ENCODE measurements around the gene NCKAP1. TPM values are rescaled to one million over a fixed set of nuclear protein-coding genes. Genes with fewer than 3 reads are reported as not detected.
"Not testable (repeated sequence)": the region's sequence is repeated elsewhere in the genome, so short reads cannot be mapped to it uniquely, and the experiment has no call there.

Gene NCKAP1
- total RNA-seq, 4 donors from 2014 or later, result 33.8 to 96.5 (median 77.4) TPM

GRCh38 chr2:182982941-182983340 lies 55.3 kb downstream of the NCKAP1 start:
- no peak for DNase-seq
- Histone ChIP-seq H3K27me3 (no peaks in the 10 kb centered on the region), H3K4me3 (no peak overlapping the region), H3K36me3 (peaks cover 0 to 47% (median 0%) of the 10 kb centered on the region in 3 donors), H3K9me3 (no peaks in the 10 kb centered on the region), H3K4me1 (no peaks in the 10 kb centered on the region), H3K27ac (no peak overlapping the region)
- no peak for TF ChIP-seq POLR2A (IDR thresholded peaks at IDR 0.05)
- no peak for TF ChIP-seq CTCF (IDR thresholded peaks at IDR 0.05)

GRCh38 chr2:182981475-182981874 lies 56.8 kb downstream of the NCKAP1 start:
- H3K27me3 ChIP-seq, DNase-seq, H3K4me1 ChIP-seq, H3K4me3 ChIP-seq, H3K9me3 ChIP-seq, H3K27ac ChIP-seq: not testable (repeated sequence)
- peaks cover 0 to 43% (median 0%) of the 10 kb centered on the region in 3 donors for H3K36me3 ChIP-seq

GRCh38 chr2:182980652-182981051 lies 57.6 kb downstream of the NCKAP1 start:
- no peak for TF ChIP-seq CTCF (IDR thresholded peaks at IDR 0.05)
- TF ChIP-seq POLR2A (IDR thresholded peaks at IDR 0.05), result no peak
- no peak for DNase-seq
- Histone ChIP-seq H3K4me3 (no peak overlapping the region), H3K4me1 (no peaks in the 10 kb centered on the region), H3K36me3 (peaks cover 0 to 46% (median 0%) of the 10 kb centered on the region in 3 donors), H3K27ac (no peak overlapping the region), H3K9me3 (no peaks in the 10 kb centered on the region), H3K27me3 (no peaks in the 10 kb centered on the region)

GRCh38 chr2:182980115-182980514 lies 58.1 kb downstream of the NCKAP1 start:
- Histone ChIP-seq H3K4me3 (no peak overlapping the region), H3K9me3 (no peaks in the 10 kb centered on the region), H3K4me1 (no peaks in the 10 kb centered on the region), H3K36me3 (peaks cover 0 to 40% (median 0%) of the 10 kb centered on the region in 3 donors), H3K27me3 (no peaks in the 10 kb centered on the region), H3K27ac (no peak overlapping the region)
- peak in 4 of 6 experiments; percentile 52 to 58 (median 56) for TF ChIP-seq CTCF (IDR thresholded peaks at IDR 0.05)
- TF ChIP-seq POLR2A (IDR thresholded peaks at IDR 0.05), result no peak
- no peak for DNase-seq

GRCh38 chr2:182977463-182977862 lies 60.8 kb downstream of the NCKAP1 start:
- no peak overlapping the region for H3K4me3 ChIP-seq
- TF ChIP-seq POLR2A (IDR thresholded peaks at IDR 0.05) (no peak), CTCF (IDR thresholded peaks at IDR 0.05) (no peak)
- H3K36me3 ChIP-seq, result peaks cover 0 to 26% (median 0%) of the 10 kb centered on the region in 3 donors
- no peaks in the 10 kb centered on the region for H3K4me1 ChIP-seq
- no peaks in the 10 kb centered on the region for H3K27me3 ChIP-seq
- H3K9me3 ChIP-seq, result no peaks in the 10 kb centered on the region
- DNase-seq, result no peak
- H3K27ac ChIP-seq, result no peak overlapping the region

GRCh38 chr2:182973441-182974352 lies 64.6 kb downstream of the NCKAP1 start:
- no peaks in the 10 kb centered on the region for H3K4me1 ChIP-seq
- no peak for DNase-seq
- peaks cover 0 to 18% (median 0%) of the 10 kb centered on the region in 3 donors for H3K36me3 ChIP-seq
- H3K4me3 ChIP-seq, result no peak overlapping the region
- no peaks in the 10 kb centered on the region for H3K27me3 ChIP-seq
- TF ChIP-seq CTCF (IDR thresholded peaks at IDR 0.05), result no peak
- TF ChIP-seq POLR2A (IDR thresholded peaks at IDR 0.05), result no peak
- H3K9me3 ChIP-seq, result no peaks in the 10 kb centered on the region
- H3K27ac ChIP-seq, result peak overlapping the region in 1 of 4 donors; percentile 37

Measured in Peyer's patch (tissue), 4 donors.